H1 (cell line): ENCODE measurements around the gene OR4D6. TPM values are rescaled to one million over a fixed set of nuclear protein-coding genes. Genes with fewer than 3 reads are reported as not detected.

Source experiments
- CBX8 ChIP-seq: fragments of 300-800, 300-1000 bp; sonication (generic); IDR thresholded peaks from 2 replicates; pipeline ENCODE4 v1.7.1; 2016; ENCODE audit warnings: low read depth, low read length, borderline replicate concordance
- CHD2 ChIP-seq: IDR thresholded peaks from 2 replicates; pipeline ENCODE4 v1.6.1; 2012; ENCODE audit warnings: low read length, improper control_type of control experiment
- CREB1 ChIP-seq: IDR thresholded peaks from 2 replicates; pipeline ENCODE4 v1.6.1; 2012; ENCODE audit warnings: inconsistent platforms
- CTBP2 ChIP-seq: IDR thresholded peaks from 2 replicates; pipeline ENCODE4 v1.7.0; 2011; ENCODE audit warnings: borderline replicate concordance, mild to moderate bottlenecking, moderate library complexity, mixed read lengths, low read length; ENCODE audit not compliant: insufficient read depth, insufficient read length
- SAP30 ChIP-seq: fragments of 300-600 bp; sonication (generic); IDR thresholded peaks from 2 replicates; pipeline ENCODE4 v1.7.1; 2012; ENCODE audit warnings: low read length, moderate library complexity, mild to moderate bottlenecking, inconsistent platforms; ENCODE audit not compliant: insufficient read depth, insufficient replicate concordance
- polyA plus RNA-seq, 7 experiments: library from polyadenylated mRNA; depleted of rRNA in 3 of 7; stranded (reverse) in 5 of 7; unstranded in 2 of 7; fragments of >200 nt in 5 of 7; fragments of 200-250 nt in 2 of 7; gene quantifications; 1 replicate in 5 of 7; 2 replicates in 1 of 7; 4 replicates in 1 of 7; pipeline versions ENCODE4 v1.2.1 to v1.2.3, GENCODE V29; 2011 to 2013; ENCODE audit warnings: missing spikeins in 2 of 7, mixed read lengths in 2 of 7
- total RNA-seq: library from RNA; stranded (reverse); fragmentation: NEBNext Ultra II Directional; extraction: Animal tissue kit (Norgen Biotek cat#: 25700); gene quantifications from 2 replicates; pipeline ENCODE4 v1.2.1, GENCODE V29; 2021
- TF ChIP-seq, protein P1 (sequence below): fragments of 300-600 bp; sonication (generic); IDR thresholded peaks from 2 replicates; pipeline ENCODE4 v1.7.1; 2012; ENCODE audit warnings: low read length, moderate library complexity, mild to moderate bottlenecking, inconsistent platforms; ENCODE audit not compliant: insufficient replicate concordance

The OR4D6 gene
- total and polyA plus RNA-seq, 2 of the 8 experiments (the other 6 are each of a cell fraction or from before 2014, with no cell fraction given): not detected

- TF ChIP-seq, protein P1, sequence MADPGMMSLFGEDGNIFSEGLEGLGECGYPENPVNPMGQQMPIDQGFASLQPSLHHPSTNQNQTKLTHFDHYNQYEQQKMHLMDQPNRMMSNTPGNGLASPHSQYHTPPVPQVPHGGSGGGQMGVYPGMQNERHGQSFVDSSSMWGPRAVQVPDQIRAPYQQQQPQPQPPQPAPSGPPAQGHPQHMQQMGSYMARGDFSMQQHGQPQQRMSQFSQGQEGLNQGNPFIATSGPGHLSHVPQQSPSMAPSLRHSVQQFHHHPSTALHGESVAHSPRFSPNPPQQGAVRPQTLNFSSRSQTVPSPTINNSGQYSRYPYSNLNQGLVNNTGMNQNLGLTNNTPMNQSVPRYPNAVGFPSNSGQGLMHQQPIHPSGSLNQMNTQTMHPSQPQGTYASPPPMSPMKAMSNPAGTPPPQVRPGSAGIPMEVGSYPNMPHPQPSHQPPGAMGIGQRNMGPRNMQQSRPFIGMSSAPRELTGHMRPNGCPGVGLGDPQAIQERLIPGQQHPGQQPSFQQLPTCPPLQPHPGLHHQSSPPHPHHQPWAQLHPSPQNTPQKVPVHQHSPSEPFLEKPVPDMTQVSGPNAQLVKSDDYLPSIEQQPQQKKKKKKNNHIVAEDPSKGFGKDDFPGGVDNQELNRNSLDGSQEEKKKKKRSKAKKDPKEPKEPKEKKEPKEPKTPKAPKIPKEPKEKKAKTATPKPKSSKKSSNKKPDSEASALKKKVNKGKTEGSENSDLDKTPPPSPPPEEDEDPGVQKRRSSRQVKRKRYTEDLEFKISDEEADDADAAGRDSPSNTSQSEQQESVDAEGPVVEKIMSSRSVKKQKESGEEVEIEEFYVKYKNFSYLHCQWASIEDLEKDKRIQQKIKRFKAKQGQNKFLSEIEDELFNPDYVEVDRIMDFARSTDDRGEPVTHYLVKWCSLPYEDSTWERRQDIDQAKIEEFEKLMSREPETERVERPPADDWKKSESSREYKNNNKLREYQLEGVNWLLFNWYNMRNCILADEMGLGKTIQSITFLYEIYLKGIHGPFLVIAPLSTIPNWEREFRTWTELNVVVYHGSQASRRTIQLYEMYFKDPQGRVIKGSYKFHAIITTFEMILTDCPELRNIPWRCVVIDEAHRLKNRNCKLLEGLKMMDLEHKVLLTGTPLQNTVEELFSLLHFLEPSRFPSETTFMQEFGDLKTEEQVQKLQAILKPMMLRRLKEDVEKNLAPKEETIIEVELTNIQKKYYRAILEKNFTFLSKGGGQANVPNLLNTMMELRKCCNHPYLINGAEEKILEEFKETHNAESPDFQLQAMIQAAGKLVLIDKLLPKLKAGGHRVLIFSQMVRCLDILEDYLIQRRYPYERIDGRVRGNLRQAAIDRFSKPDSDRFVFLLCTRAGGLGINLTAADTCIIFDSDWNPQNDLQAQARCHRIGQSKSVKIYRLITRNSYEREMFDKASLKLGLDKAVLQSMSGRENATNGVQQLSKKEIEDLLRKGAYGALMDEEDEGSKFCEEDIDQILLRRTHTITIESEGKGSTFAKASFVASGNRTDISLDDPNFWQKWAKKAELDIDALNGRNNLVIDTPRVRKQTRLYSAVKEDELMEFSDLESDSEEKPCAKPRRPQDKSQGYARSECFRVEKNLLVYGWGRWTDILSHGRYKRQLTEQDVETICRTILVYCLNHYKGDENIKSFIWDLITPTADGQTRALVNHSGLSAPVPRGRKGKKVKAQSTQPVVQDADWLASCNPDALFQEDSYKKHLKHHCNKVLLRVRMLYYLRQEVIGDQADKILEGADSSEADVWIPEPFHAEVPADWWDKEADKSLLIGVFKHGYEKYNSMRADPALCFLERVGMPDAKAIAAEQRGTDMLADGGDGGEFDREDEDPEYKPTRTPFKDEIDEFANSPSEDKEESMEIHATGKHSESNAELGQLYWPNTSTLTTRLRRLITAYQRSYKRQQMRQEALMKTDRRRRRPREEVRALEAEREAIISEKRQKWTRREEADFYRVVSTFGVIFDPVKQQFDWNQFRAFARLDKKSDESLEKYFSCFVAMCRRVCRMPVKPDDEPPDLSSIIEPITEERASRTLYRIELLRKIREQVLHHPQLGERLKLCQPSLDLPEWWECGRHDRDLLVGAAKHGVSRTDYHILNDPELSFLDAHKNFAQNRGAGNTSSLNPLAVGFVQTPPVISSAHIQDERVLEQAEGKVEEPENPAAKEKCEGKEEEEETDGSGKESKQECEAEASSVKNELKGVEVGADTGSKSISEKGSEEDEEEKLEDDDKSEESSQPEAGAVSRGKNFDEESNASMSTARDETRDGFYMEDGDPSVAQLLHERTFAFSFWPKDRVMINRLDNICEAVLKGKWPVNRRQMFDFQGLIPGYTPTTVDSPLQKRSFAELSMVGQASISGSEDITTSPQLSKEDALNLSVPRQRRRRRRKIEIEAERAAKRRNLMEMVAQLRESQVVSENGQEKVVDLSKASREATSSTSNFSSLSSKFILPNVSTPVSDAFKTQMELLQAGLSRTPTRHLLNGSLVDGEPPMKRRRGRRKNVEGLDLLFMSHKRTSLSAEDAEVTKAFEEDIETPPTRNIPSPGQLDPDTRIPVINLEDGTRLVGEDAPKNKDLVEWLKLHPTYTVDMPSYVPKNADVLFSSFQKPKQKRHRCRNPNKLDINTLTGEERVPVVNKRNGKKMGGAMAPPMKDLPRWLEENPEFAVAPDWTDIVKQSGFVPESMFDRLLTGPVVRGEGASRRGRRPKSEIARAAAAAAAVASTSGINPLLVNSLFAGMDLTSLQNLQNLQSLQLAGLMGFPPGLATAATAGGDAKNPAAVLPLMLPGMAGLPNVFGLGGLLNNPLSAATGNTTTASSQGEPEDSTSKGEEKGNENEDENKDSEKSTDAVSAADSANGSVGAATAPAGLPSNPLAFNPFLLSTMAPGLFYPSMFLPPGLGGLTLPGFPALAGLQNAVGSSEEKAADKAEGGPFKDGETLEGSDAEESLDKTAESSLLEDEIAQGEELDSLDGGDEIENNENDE: no peak
- TF ChIP-seq SAP30 (no peak), CBX8 (no peak), CTBP2 (no peak), CHD2 (no peak), CREB1 (no peak)
Measured at GRCh38 chr11:59417023-59417422, 39.7 kb upstream of the OR4D6 start (continued).
